DMS79 (cell line): ENCODE results near the gene TAPBPL.
A peak's percentile ranks its signal among the peaks of the same experiment; 100 is the strongest.

Experiments
- DNase-seq: peaks from one replicate; lab custom pipeline; 2025; lab: John Stamatoyannopoulos, UW

The TAPBPL gene

GRCh38 chr12:6437586-6437985 lies 14.3 kb upstream of the TAPBPL start:
- DNase-seq = no peak

GRCh38 chr12:6438345-6438744 lies 13.5 kb upstream of the TAPBPL start:
- DNase-seq = no peak

GRCh38 chr12:6440391-6440790 lies 11.5 kb upstream of the TAPBPL start:
- DNase-seq = no peak

GRCh38 chr12:6442836-6443235 lies 9.0 kb upstream of the TAPBPL start:
- DNase-seq = no peak

GRCh38 chr12:6443361-6443983 lies 8.4 kb upstream of the TAPBPL start:
- DNase-seq = no peak

GRCh38 chr12:6444031-6444430 lies 7.8 kb upstream of the TAPBPL start:
- DNase-seq = no peak

- no peak for DNase-seq
Measured at GRCh38 chr12:6444704-6445688, 6.8 kb upstream of the TAPBPL start, which contains the start of gene CD27. Gene CD27, plus strand, starts transcription at chr12:6444955. Its CDS starts 141 bp downstream, at chr12:6445096.

- DNase-seq = no peak
Measured at GRCh38 chr12:6450091-6450868, 1.6 kb upstream of the TAPBPL start.

GRCh38 chr12:6450869-6451347 lies 934 bp upstream of the TAPBPL start:
- no peak for DNase-seq

GRCh38 chr12:6452245-6452943 lies 552 bp downstream of the TAPBPL start:
- DNase-seq = no peak

- DNase-seq = peak; percentile 55
Measured at GRCh38 chr12:6452944-6453630, 1.2 kb downstream of the TAPBPL start.

GRCh38 chr12:6457220-6457945 lies 5.5 kb downstream of the TAPBPL start:
- DNase-seq = no peak

GRCh38 chr12:6458281-6459003 lies 6.6 kb downstream of the TAPBPL start:
- no peak for DNase-seq

GRCh38 chr12:6459004-6459337 lies 7.1 kb downstream of the TAPBPL start:
- no peak for DNase-seq

GRCh38 chr12:6460751-6461371 lies 9.0 kb downstream of the TAPBPL start:
- DNase-seq = no peak

GRCh38 chr12:6461401-6462233 lies 9.8 kb downstream of the TAPBPL start:
- DNase-seq = no peak

- no peak for DNase-seq
Measured at GRCh38 chr12:6462234-6462995, 10.6 kb downstream of the TAPBPL start.

- DNase-seq = no peak
Measured at GRCh38 chr12:6463216-6463615, 11.4 kb downstream of the TAPBPL start.
